DND-41 (cell line): ENCODE results near the gene BUD13.
A peak's percentile ranks its signal among the peaks of the same experiment; 100 is the strongest.

Source experiments
- CTCF ChIP-seq: IDR thresholded peaks from 2 replicates; pipeline ENCODE4 v1.5.1; 2012; ENCODE audit warnings: borderline replicate concordance, low read length, moderate library complexity, mild to moderate bottlenecking; ENCODE audit not compliant: poor library complexity, severe bottlenecking; ENCODE audit errors: extremely low read depth
- EZH2 ChIP-seq: IDR thresholded peaks from 3 replicates; pipeline ENCODE4 v1.6.1; 2012; ENCODE audit warnings: borderline replicate concordance, low read depth, mild to moderate bottlenecking, moderate library complexity, low read length, inconsistent platforms; ENCODE audit not compliant: severe bottlenecking

- TF ChIP-seq CTCF (peak; percentile 92), EZH2 (no peak)
Measured at GRCh38 chr11:116791002-116791812, 18.4 kb upstream of the BUD13 start.
